Measurements from ENCODE around the gene COG6. TPM values are rescaled to one million over a fixed set of nuclear protein-coding genes. Genes with fewer than 3 reads are reported as not detected.

COG6 gene
- total and polyA plus RNA-seq, 4 donors: 4.5 to 10.7 (median 8.0) TPM

GRCh38 chr13:39776439-39776838 is 121.0 kb downstream of the COG6 start:
- Histone ChIP-seq H3K4me3 (ENCODE audit: low read depth in 1 of 3, low read length in 3 of 3) (no peak overlapping the region), H3K9me3 (ENCODE audit: control insufficient read depth in 4 of 4, low read length in 3 of 4) (peaks cover 0 to 2% (median 0%) of the 10 kb centered on the region in 4 donors), H3K4me1 (ENCODE audit: control insufficient read depth in 4 of 4, insufficient read depth in 4 of 4, low read length in 3 of 4) (no peaks in the 10 kb centered on the region), H3K27ac (ENCODE audit: low read depth in 1 of 2, low read length in 2 of 2) (no peak overlapping the region), H3K9ac (ENCODE audit: low read depth in 1 of 2, low read length in 2 of 2) (no peak overlapping the region), H3K27me3 (ENCODE audit: control insufficient read depth in 4 of 4, insufficient read depth in 4 of 4, low read length in 3 of 4) (no peaks in the 10 kb centered on the region), H3K36me3 (ENCODE audit: control insufficient read depth in 4 of 4, insufficient read depth in 3 of 4, low read depth in 1 of 4, low read length in 3 of 4) (no peaks in the 10 kb centered on the region)
- 72% methylated on average over 3 of the region's 3 CpGs for WGBS
- TF ChIP-seq NR2F2 (IDR thresholded peaks at IDR 0.05) (no peak), ZBTB33 (IDR thresholded peaks at IDR 0.05) (no peak), MAX (IDR thresholded peaks at IDR 0.05) (no peak), SP1 (IDR thresholded peaks at IDR 0.05) (no peak), HNF4A (conservative IDR thresholded peaks at IDR 0.05) (no peak), CTCF (IDR thresholded peaks at IDR 0.05; ENCODE audit: low read depth, low read length, missing input control) (no peak), YY1 (IDR thresholded peaks at IDR 0.05) (no peak), JUND (IDR thresholded peaks at IDR 0.05) (no peak), RAD21 (IDR thresholded peaks at IDR 0.05) (no peak), EGR1 (IDR thresholded peaks at IDR 0.05; ENCODE audit: low read depth in 2 of 2) (no peak), ATF3 (IDR thresholded peaks at IDR 0.05) (no peak), FOXA2 (IDR thresholded peaks at IDR 0.05) (no peak), FOXA1 (IDR thresholded peaks at IDR 0.05) (no peak), GABPA (IDR thresholded peaks at IDR 0.05 in 1 of 2, conservative IDR thresholded peaks at IDR 0.05 in 1 of 2) (no peak), RXRA (IDR thresholded peaks at IDR 0.05) (no peak), TAF1 (conservative IDR thresholded peaks at IDR 0.05) (no peak), REST (IDR thresholded peaks at IDR 0.05) (no peak), HNF4G (IDR thresholded peaks at IDR 0.05) (no peak)
- no peak for DNase-seq (ENCODE audit: low spot score)

All from liver (tissue), 9 donors.